HepG2 (cell line): Measurements from ENCODE around the gene ZNF428. TPM values are rescaled to one million over a fixed set of nuclear protein-coding genes. Genes with fewer than 3 reads are reported as not detected.

ENCODE experiments used
- ATAC-seq: fragments of 200-7000 bp; cut with Tn5 transposase; 3 replicates; pipeline ENCODE4 v1.9.1; 2020; ENCODE audit warnings: mild to moderate bottlenecking, moderate library complexity
- BruUV-seq: library from RNA; stranded (reverse); fragments of 400-500 nt; replicated peaks from 2 replicates; lab custom pipeline; 2021; lab: Mats Ljungman, UMichigan
- CTCF ChIA-PET: fragments of 300-600 bp; formaldehyde crosslinking; extraction: SDS; loops from one replicate; lab custom pipeline; 2021; ENCODE audit warnings: low total read pairs, inconsistent platforms, low intra/inter-chr PET ratio; lab: Yijun Ruan, JAX
- POLR2A ChIA-PET: fragments of 350-600 bp; sonication (Branson Sonifier 250); formaldehyde crosslinking; loops from one replicate; lab custom pipeline; 2020; ENCODE audit warnings: antibody characterized with exemption, inconsistent platforms; lab: Yijun Ruan, JAX
- DNase-seq: peaks from one replicate; pipeline ENCODE4 v3.0.0-alpha.2; 2015; ENCODE audit warnings: low spot score
- FAIRE-seq: peaks from 3 replicates; lab custom pipeline; 2011; peaks lifted over from hg19 to GRCh38; lab: Jason Lieb, UNC
- H2AFZ ChIP-seq: one replicate; pipeline ENCODE4 v1.6.1; 2011; ENCODE audit warnings: low read length, inconsistent platforms
- H3K27ac ChIP-seq: fragments of 300-600 bp; 3 replicates; pipeline ENCODE4 v1.8.0; 2011; ENCODE audit warnings: mixed run types, mild to moderate bottlenecking, mixed read lengths, low read length, inconsistent platforms; ENCODE audit not compliant: insufficient read depth; ENCODE audit errors: extremely low read length
- H3K27me3 ChIP-seq, 2 experiments: fragments of 200-600 bp in 1 of 2; 2 replicates in 1 of 2; 3 replicates in 1 of 2; pipeline versions ENCODE4 v1.6.0 to v1.8.0; 2011; ENCODE audit warnings: low read length in 2 of 2, mild to moderate bottlenecking in 2 of 2, moderate library complexity in 2 of 2, inconsistent platforms in 1 of 2; ENCODE audit not compliant: insufficient read depth in 2 of 2, control insufficient read depth in 1 of 2
- H3K36me3 ChIP-seq, 2 experiments: fragments of 200-600 bp in 1 of 2; replicated peaks in 1 of 2; 2 replicates in 1 of 2; 3 replicates in 1 of 2; pipeline versions ENCODE4 v1.5.1 to v1.8.0; 2011; ENCODE audit warnings: low read length in 2 of 2, inconsistent platforms in 1 of 2; ENCODE audit not compliant: insufficient read depth in 2 of 2, control insufficient read depth in 1 of 2
- H3K4me1 ChIP-seq: 2 replicates; pipeline ENCODE4 v1.5.1; 2012; ENCODE audit warnings: low read length, inconsistent platforms; ENCODE audit not compliant: insufficient read depth
- H3K4me2 ChIP-seq: 2 replicates; pipeline ENCODE4 v1.6.0; 2011; ENCODE audit warnings: low read depth, low read length, inconsistent platforms
- H3K4me3 ChIP-seq, 3 experiments: fragments of 200-600 bp in 1 of 3; sonication (generic), shearing (Covaris generic) in 1 of 3; replicated peaks in 1 of 3; 2 replicates each; pipeline ENCODE4 v1.5.1; 2011 to 2016; ENCODE audit warnings: low read length in 3 of 3, inconsistent platforms in 2 of 3, low read depth in 2 of 3, mild to moderate bottlenecking in 2 of 3, control low read depth in 1 of 3, mixed read lengths in 1 of 3; ENCODE audit not compliant: insufficient read depth in 1 of 3
- H3K79me2 ChIP-seq: one replicate; pipeline ENCODE4 v1.6.1; 2011; ENCODE audit warnings: low read length, inconsistent platforms; ENCODE audit not compliant: insufficient read depth
- H3K9ac ChIP-seq: 2 replicates; pipeline ENCODE4 v1.6.0; 2011; ENCODE audit warnings: mild to moderate bottlenecking, low read depth, low read length, inconsistent platforms; ENCODE audit not compliant: insufficient read depth
- H3K9me3 ChIP-seq: 2 replicates; pipeline ENCODE4 v1.5.1; 2012; ENCODE audit warnings: mild to moderate bottlenecking, low read length
- H4K20me1 ChIP-seq: 2 replicates; pipeline ENCODE4 v1.6.0; 2011; ENCODE audit warnings: inconsistent platforms, mild to moderate bottlenecking, low read length, moderate library complexity; ENCODE audit not compliant: insufficient read depth
- AKAP8 ChIP-seq: sonication (generic); formaldehyde crosslinking; IDR thresholded peaks from 2 replicates; pipeline ENCODE4 v1.5.1; 2020; ENCODE audit warnings: mild to moderate bottlenecking, missing genetic modification reagents
- BCL3 ChIP-seq: sonication (generic); formaldehyde crosslinking; IDR thresholded peaks from 2 replicates; pipeline ENCODE4 v1.5.1; 2020; ENCODE audit warnings: mild to moderate bottlenecking, missing genetic modification reagents, moderate library complexity
- BCLAF1 ChIP-seq: fragments of 450-650 bp; IDR thresholded peaks from 2 replicates; pipeline ENCODE4 v1.6.1; 2017; ENCODE audit warnings: mild to moderate bottlenecking
- CREB3 ChIP-seq: sonication (generic); formaldehyde crosslinking; IDR thresholded peaks from 2 replicates; pipeline ENCODE4 v1.5.0; 2020; ENCODE audit warnings: missing genetic modification reagents
- ERF ChIP-seq: IDR thresholded peaks from 2 replicates; pipeline ENCODE4 v1.6.1; 2018; ENCODE audit warnings: missing biosample characterization, missing genetic modification reagents
- KLF15 ChIP-seq: sonication (generic); formaldehyde crosslinking; IDR thresholded peaks from 2 replicates; pipeline ENCODE4 v1.8.1; 2023; ENCODE audit warnings: borderline replicate concordance, mild to moderate bottlenecking, inconsistent platforms, missing genetic modification reagents, mixed read lengths
- NFAT5 ChIP-seq: sonication (generic); formaldehyde crosslinking; IDR thresholded peaks from 2 replicates; pipeline ENCODE4 v1.4.0; 2020; ENCODE audit warnings: missing genetic modification reagents
- RAD21 ChIP-seq: fragments of 450-650 bp; formaldehyde crosslinking; IDR thresholded peaks from 2 replicates; pipeline ENCODE4 v1.5.0; 2020; ENCODE audit warnings: mild to moderate bottlenecking
- RFX5 ChIP-seq: IDR thresholded peaks from 2 replicates; pipeline ENCODE4 v1.6.1; 2011; ENCODE audit warnings: low read depth, low read length, improper control_type of control experiment
- ZFP41 ChIP-seq: sonication (generic); formaldehyde crosslinking; IDR thresholded peaks from 2 replicates; pipeline ENCODE4 v1.4.0; 2020; ENCODE audit warnings: mild to moderate bottlenecking, missing genetic modification reagents, borderline replicate concordance
- ZNF547 ChIP-seq: sonication (generic); formaldehyde crosslinking; IDR thresholded peaks from 2 replicates; pipeline ENCODE4 v1.5.1; 2020; ENCODE audit warnings: mild to moderate bottlenecking, missing genetic modification reagents
- ZNF644 ChIP-seq: IDR thresholded peaks from 2 replicates; pipeline ENCODE4 v1.6.1; 2016; ENCODE audit warnings: low read depth
- ZUFSP ChIP-seq: sonication (generic); formaldehyde crosslinking; IDR thresholded peaks from 2 replicates; pipeline ENCODE4 v1.9.0; 2021; ENCODE audit warnings: missing genetic modification reagents, mild to moderate bottlenecking, borderline replicate concordance
- WGBS: methylation state at CpG from one replicate; pipeline ENCODE4 v1.1.6; 2017; ENCODE audit warnings: low lambda C conversion rate; 5-methylcytosine and 5-hydroxymethylcytosine counted together
- in situ Hi-C: cut with HindIII; loops from 2 replicates; pipeline ENCODE4 v1.10.0; 2017; ENCODE audit warnings: low pct_unique_long_range_greater_than_20kb; ENCODE audit not compliant: extremely low pct_ligation_motif_present
- intact Hi-C: fragments of 100-400 bp; cut with micrococcal nuclease; formaldehyde crosslinking; loops from one replicate; pipeline ENCODE4 v1.10.0; 2022; ENCODE audit not compliant: unreplicated experiment
- polyA plus RNA-seq, 8 experiments: library from polyadenylated mRNA; depleted of rRNA in 3 of 8; stranded (reverse) in 7 of 8; unstranded in 1 of 8; fragments of >200 nt; fragmentation: Illumina TruSeq in 4 of 8; extraction: Trizol in 4 of 8; gene quantifications; 2 replicates each; pipeline versions ENCODE4 v1.2.1 to v1.2.3, GENCODE V29; 2011 to 2016; ENCODE audit warnings: low read depth in 4 of 8, missing spikeins in 1 of 8, mixed read lengths in 1 of 8; ENCODE audit not compliant: insufficient read depth in 1 of 8
- total RNA-seq, 5 experiments: library from RNA; depleted of rRNA; stranded (reverse); fragments of >200 nt; fragmentation: Illumina TruSeq; extraction: Trizol; gene quantifications; 2 replicates each; pipeline ENCODE4 v1.2.3, GENCODE V29; 2016; ENCODE audit warnings: low read depth in 1 of 5

Gene ZNF428
- total and polyA plus RNA-seq, 2 of the 13 experiments (the other 11 are each of a cell fraction or from before 2014, with no cell fraction given), result 10.4 to 26.9 TPM

GRCh38 chr19:43656436-43656835 lies 37.0 kb upstream of the ZNF428 start:
- Histone ChIP-seq H3K27me3 (no peaks in the 10 kb centered on the region), H3K4me1 (peaks cover 5% of the 10 kb centered on the region), H4K20me1 (no peaks in the 10 kb centered on the region), H3K27ac (no peak overlapping the region), H3K36me3 (no peaks in the 10 kb centered on the region), H2AFZ (no peak overlapping the region), H3K4me2 (no peak overlapping the region), H3K9ac (no peak overlapping the region), H3K79me2 (no peaks in the 10 kb centered on the region), H3K4me3 (no peak overlapping the region), H3K9me3 (no peaks in the 10 kb centered on the region)
- POLR2A ChIA-PET, result no interaction called here
- ATAC-seq (no peak), FAIRE-seq (no peak), DNase-seq (no peak)
- in situ Hi-C loops (no loop called here), intact Hi-C loops (no loop called here)
- no TSS peak for BruUV-seq
- 100% methylated on average over 1 of the region's 6 CpGs for WGBS
- CTCF ChIA-PET, result no interaction called here
- TF ChIP-seq NFAT5 (CRISPR knock-in tag), result no peak
- no peak for TF ChIP-seq KLF15 (CRISPR knock-in tag)
- no peak for TF ChIP-seq ZNF547 (CRISPR knock-in tag)
- no peak for TF ChIP-seq BCLAF1
- TF ChIP-seq RFX5, result no peak
- no peak for TF ChIP-seq ZNF644
- no peak for TF ChIP-seq RAD21 (CRISPR knock-in tag)
- no peak for TF ChIP-seq ZUFSP (CRISPR knock-in tag)
- TF ChIP-seq CREB3 (CRISPR knock-in tag), result no peak
- no peak for TF ChIP-seq ZFP41 (CRISPR knock-in tag)
- no peak for TF ChIP-seq ERF (CRISPR knock-in tag)
- TF ChIP-seq AKAP8 (CRISPR knock-in tag), result no peak
- TF ChIP-seq BCL3 (CRISPR knock-in tag), result no peak
